GM06990 (cell line): Measurements from ENCODE around the gene KCNH4.

Experiments used
- DNase-seq: peaks from one replicate; pipeline ENCODE4 v3.0.0-alpha.2; 2011; ENCODE audit not compliant: insufficient read length; ENCODE audit errors: extremely low read depth
- H3K27me3 ChIP-seq: replicated peaks from 2 replicates; pipeline ENCODE4 v1.6.0; 2011; ENCODE audit warnings: low read length; ENCODE audit not compliant: control insufficient read depth, insufficient read depth
- H3K36me3 ChIP-seq: 2 replicates; pipeline ENCODE4 v1.5.1; 2011; ENCODE audit warnings: low read length; ENCODE audit not compliant: control insufficient read depth, insufficient read depth
- H3K4me3 ChIP-seq: replicated peaks from 2 replicates; pipeline ENCODE4 v1.5.1; 2011; ENCODE audit warnings: low read depth, mild to moderate bottlenecking, control low read depth, low read length
- CTCF ChIP-seq: IDR thresholded peaks from 2 replicates; pipeline ENCODE4 v1.5.1; 2011; ENCODE audit warnings: low read length, control low read depth, mild to moderate bottlenecking, inconsistent platforms; ENCODE audit not compliant: insufficient read depth, poor library complexity, severe bottlenecking

Gene KCNH4

GRCh38 chr17:42119301-42119700, 61.6 kb downstream of the KCNH4 start:
- Histone ChIP-seq H3K27me3 (no peaks in the 10 kb centered on the region), H3K4me3 (no peak overlapping the region), H3K36me3 (peaks cover 15% of the 10 kb centered on the region)
- DNase-seq, result no peak
- TF ChIP-seq CTCF, result no peak

GRCh38 chr17:42118545-42118944, 62.4 kb downstream of the KCNH4 start:
- H3K36me3 ChIP-seq, result peaks cover 15% of the 10 kb centered on the region
- peak; percentile 56 for TF ChIP-seq CTCF
- no peaks in the 10 kb centered on the region for H3K27me3 ChIP-seq
- no peak for DNase-seq
- H3K4me3 ChIP-seq, result no peak overlapping the region

- peaks cover 15% of the 10 kb centered on the region for H3K36me3 ChIP-seq
Measured at GRCh38 chr17:42118126-42118510, 62.8 kb downstream of the KCNH4 start.

GRCh38 chr17:42117397-42118125, 63.4 kb downstream of the KCNH4 start:
- no peak overlapping the region for H3K4me3 ChIP-seq
- no peaks in the 10 kb centered on the region for H3K27me3 ChIP-seq
- no peak for DNase-seq
- peaks cover 14% of the 10 kb centered on the region for H3K36me3 ChIP-seq
- no peak for TF ChIP-seq CTCF

More at GRCh38 chr17:42118126-42118510, 62.8 kb downstream of the KCNH4 start:
- DNase-seq, result no peak
- no peak for TF ChIP-seq CTCF
- Histone ChIP-seq H3K4me3 (no peak overlapping the region), H3K27me3 (no peaks in the 10 kb centered on the region)

- Histone ChIP-seq H3K4me3 (no peak overlapping the region), H3K36me3 (peaks cover 13% of the 10 kb centered on the region), H3K27me3 (no peaks in the 10 kb centered on the region)
- TF ChIP-seq CTCF, result peak; percentile 86
- DNase-seq, result peak; percentile 72
Measured at GRCh38 chr17:42116705-42117396, 64.1 kb downstream of the KCNH4 start.

- Histone ChIP-seq H3K36me3 (peaks cover 14% of the 10 kb centered on the region), H3K27me3 (no peaks in the 10 kb centered on the region), H3K4me3 (no peak overlapping the region)
- DNase-seq, result no peak
- no peak for TF ChIP-seq CTCF
Measured at GRCh38 chr17:42114118-42114517, 66.8 kb downstream of the KCNH4 start.
